BLaER1 treated with 17β-estradiol and CSF1 and Interleukin-3, amounts not matched to agents 10 nM and 100 nM (cell line): ENCODE results near the gene MEF2A.

ENCODE experiments used
- H3K27ac ChIP-seq, 11 experiments: shearing (Covaris generic); formaldehyde crosslinking; 2 replicates each; pipeline ENCODE4 v1.8.1; 2022
- H3K27me3 ChIP-seq, 11 experiments: shearing (Covaris generic); formaldehyde crosslinking; 2 replicates each; pipeline ENCODE4 v1.8.1; 2022
- H3K36me3 ChIP-seq, 11 experiments: shearing (Covaris generic); formaldehyde crosslinking; 2 replicates each; pipeline ENCODE4 v1.8.1; 2022
- H3K4me1 ChIP-seq, 10 experiments: shearing (Covaris generic); formaldehyde crosslinking; 2 replicates each; pipeline ENCODE4 v1.8.1; 2022
- H3K4me2 ChIP-seq, 11 experiments: shearing (Covaris generic); formaldehyde crosslinking; 2 replicates each; pipeline ENCODE4 v1.8.1; 2022
- H3K4me3 ChIP-seq, 10 experiments: shearing (Covaris generic); formaldehyde crosslinking; 2 replicates each; pipeline ENCODE4 v1.8.1; 2022
- H3K9ac ChIP-seq, 11 experiments: shearing (Covaris generic); formaldehyde crosslinking; 2 replicates each; pipeline ENCODE4 v1.8.1; 2022
- H3K9me3 ChIP-seq, 11 experiments: shearing (Covaris generic); formaldehyde crosslinking; replicated peaks in 1 of 11; 2 replicates each; pipeline ENCODE4 v1.8.1; 2022
- H4K20me1 ChIP-seq, 11 experiments: shearing (Covaris generic); formaldehyde crosslinking; 2 replicates each; pipeline ENCODE4 v1.8.1; 2022
- Cebpa-rat ChIP-seq, 11 experiments: shearing (Covaris generic); IDR thresholded peaks; 2 replicates each; pipeline ENCODE4 v1.8.1; 2022

MEF2A gene

DNA sequence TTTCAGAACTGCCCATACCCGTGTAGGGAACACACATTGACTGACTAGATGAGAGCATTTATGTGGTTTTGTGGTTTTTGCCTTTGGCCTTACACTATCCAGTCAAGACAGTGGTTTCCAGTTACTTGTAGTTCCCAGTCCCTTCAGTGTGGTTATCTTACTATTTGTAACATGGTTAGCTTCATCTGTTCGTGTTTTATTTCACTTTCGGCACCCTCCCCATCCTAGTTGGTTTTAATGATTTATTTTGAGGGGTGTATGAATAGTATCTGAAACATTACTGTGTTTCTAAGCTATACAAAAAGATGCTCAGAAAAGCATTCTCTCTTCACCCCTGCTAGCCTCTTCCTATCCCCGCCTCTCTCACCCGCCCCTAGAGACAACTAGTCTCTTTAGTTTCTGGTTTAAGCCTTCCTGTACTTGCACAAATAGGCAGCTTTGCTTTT lies 153.3 kb downstream of the MEF2A start:
- H3K4me3 ChIP-seq: peak overlapping the region in 5 of 10 experiments; percentile 6 to 55 (median 44); a peak in 9 of 20 replicates
- peaks cover 0 to 25% (median 19%) of the 10 kb centered on the region in 11 experiments; a peak in 17 of 22 replicates for H3K9me3 ChIP-seq
- peaks cover 13 to 30% (median 18%) of the 10 kb centered on the region in 11 experiments; a peak in 19 of 22 replicates for H3K36me3 ChIP-seq
- H3K27me3 ChIP-seq: 0 out of 22 replicates have a peak, but pooled peaks cover 0 to 9% (median 0%) of the 10 kb centered on the region in 11 experiments
- peak overlapping the region in 4 of 11 experiments; percentile 75 to 79 (median 76); a peak in 8 of 22 replicates for H3K9ac ChIP-seq
- H3K27ac ChIP-seq: peak overlapping the region in 6 of 11 experiments; percentile 51 to 86 (median 82); a peak in 10 of 22 replicates
- no peak for TF ChIP-seq Cebpa-rat (IDR thresholded peaks at IDR 0.05)
- H4K20me1 ChIP-seq: peaks cover 0 to 60% (median 24%) of the 10 kb centered on the region in 11 experiments; a peak in 12 of 22 replicates
- H3K4me1 ChIP-seq: peaks cover 59 to 99% (median 86%) of the 10 kb centered on the region in 10 experiments
- peak overlapping the region; percentile 70 to 98 (median 86) for H3K4me2 ChIP-seq

DNA sequence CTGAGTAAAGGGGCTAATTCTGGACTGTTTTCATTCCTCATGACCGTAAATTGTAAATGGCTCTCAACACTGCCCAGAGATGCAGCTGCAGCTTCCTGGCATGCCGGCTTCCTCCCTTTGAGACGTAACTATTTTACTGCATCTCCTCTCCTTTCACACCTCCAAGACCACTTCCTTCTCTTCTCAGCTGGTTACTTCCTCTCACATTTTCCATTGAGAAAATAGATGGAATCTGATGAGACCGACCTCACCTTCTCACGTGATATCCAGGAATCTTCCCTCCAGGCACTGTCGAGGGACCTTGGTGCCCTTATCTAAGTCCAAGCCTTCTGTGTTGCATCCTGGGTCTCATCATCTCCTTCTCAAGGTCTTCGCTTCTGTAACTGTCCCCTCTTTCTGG lies 154.7 kb downstream of the MEF2A start:
- H4K20me1 ChIP-seq: peaks cover 0 to 53% (median 17%) of the 10 kb centered on the region in 11 experiments; a peak in 12 of 22 replicates
- H3K9me3 ChIP-seq: peaks cover 9 to 39% (median 33%) of the 10 kb centered on the region in 11 experiments; a peak in 20 of 22 replicates
- H3K4me2 ChIP-seq: peak overlapping the region; percentile 70 to 98 (median 86)
- H3K36me3 ChIP-seq: peaks cover 4 to 31% (median 14%) of the 10 kb centered on the region in 11 experiments; a peak in 19 of 22 replicates
- peaks cover 59 to 92% (median 76%) of the 10 kb centered on the region in 10 experiments for H3K4me1 ChIP-seq
- H3K9ac ChIP-seq: peak overlapping the region in 7 of 11 experiments; percentile 28 to 77 (median 61); a peak in 11 of 22 replicates
- H3K27ac ChIP-seq: peak overlapping the region in 8 of 11 experiments; percentile 24 to 86 (median 68); a peak in 14 of 22 replicates
- peak overlapping the region in 4 of 10 experiments; percentile 31 to 50 (median 42); a peak in 6 of 20 replicates for H3K4me3 ChIP-seq
- 0 out of 22 replicates have a peak, but pooled peaks cover 0 to 9% (median 0%) of the 10 kb centered on the region in 11 experiments for H3K27me3 ChIP-seq
- TF ChIP-seq Cebpa-rat (IDR thresholded peaks at IDR 0.05): no peak

DNA sequence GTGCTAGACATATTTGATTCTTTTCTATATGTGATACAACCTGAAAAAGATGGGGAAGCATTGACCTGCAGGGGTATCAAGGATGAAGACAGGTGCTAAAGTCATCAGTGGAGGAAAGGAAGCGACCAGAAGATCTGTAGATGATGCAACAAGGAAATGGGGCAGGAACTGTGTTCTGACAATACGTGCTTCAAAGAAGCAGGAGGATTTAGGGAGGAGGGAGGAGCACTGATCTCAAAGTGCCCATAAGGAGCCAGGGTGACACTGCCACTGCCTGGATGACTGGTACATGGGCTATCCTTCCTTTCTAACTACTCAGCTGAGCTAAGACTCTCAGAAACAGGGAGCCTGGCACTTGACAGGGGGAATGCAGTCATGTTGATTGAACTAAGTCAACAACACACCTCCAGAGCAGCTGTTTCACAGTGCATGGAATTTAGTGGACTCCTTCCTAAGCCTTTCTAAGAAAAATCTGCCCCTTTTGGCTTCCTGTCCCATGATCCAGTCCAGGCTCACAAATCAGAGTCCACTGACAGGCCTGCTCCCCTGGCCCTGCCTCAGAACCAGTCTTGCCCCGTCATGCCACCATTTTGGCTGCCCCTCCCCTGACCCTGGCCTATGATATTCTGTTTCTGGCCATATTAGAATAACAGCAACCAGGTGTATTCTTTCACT lies 155.5 kb downstream of the MEF2A start:
- Histone ChIP-seq H3K27me3 (0 out of 22 replicates have a peak, but pooled peaks cover 0 to 9% (median 0%) of the 10 kb centered on the region in 11 experiments), H3K4me2 (peak overlapping the region; percentile 70 to 98 (median 86); a peak in 20 of 22 replicates), H3K4me1 (peaks cover 60 to 92% (median 76%) of the 10 kb centered on the region in 10 experiments), H3K27ac (peak overlapping the region in 7 of 11 experiments; percentile 18 to 86 (median 81); a peak in 12 of 22 replicates), H3K4me3 (peak overlapping the region in 2 of 10 experiments; percentile 41 to 50; a peak in 2 of 20 replicates), H4K20me1 (peaks cover 0 to 47% (median 13%) of the 10 kb centered on the region in 11 experiments; a peak in 12 of 22 replicates), H3K9me3 (peaks cover 9 to 42% (median 36%) of the 10 kb centered on the region in 11 experiments; a peak in 20 of 22 replicates), H3K9ac (peak overlapping the region in 5 of 11 experiments; percentile 35 to 77 (median 61); a peak in 4 of 22 replicates), H3K36me3 (peaks cover 0 to 29% (median 12%) of the 10 kb centered on the region in 11 experiments; a peak in 10 of 22 replicates)
- 0 out of 22 replicates have a peak, but pooled peaks of 1 of the 11 experiments have one; percentile 22 for TF ChIP-seq Cebpa-rat (IDR thresholded peaks at IDR 0.05)

DNA sequence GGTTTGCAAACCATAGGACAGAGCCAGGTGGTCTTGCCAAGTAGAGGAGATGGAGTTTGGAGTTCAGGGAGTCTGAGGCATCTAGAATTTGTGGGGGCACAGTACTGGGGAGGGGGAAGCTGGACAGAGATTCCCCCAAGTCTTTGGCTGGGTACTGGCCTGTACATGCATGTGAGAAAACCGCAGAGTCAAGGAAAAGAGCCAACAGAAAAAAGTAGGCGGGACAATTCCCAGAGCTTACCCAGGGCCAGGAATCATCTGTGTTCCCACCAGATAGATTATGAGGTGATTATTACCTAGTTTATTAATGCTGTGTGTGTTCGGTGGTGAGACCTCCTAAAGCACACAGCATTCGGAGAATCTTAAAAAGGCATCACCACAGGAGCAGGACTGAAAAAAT lies 156.1 kb downstream of the MEF2A start:
- Histone ChIP-seq H3K4me3 (no peak overlapping the region), H3K4me1 (peaks cover 58 to 92% (median 76%) of the 10 kb centered on the region in 10 experiments), H4K20me1 (peaks cover 0 to 41% (median 6%) of the 10 kb centered on the region in 11 experiments; a peak in 10 of 22 replicates), H3K27me3 (0 out of 22 replicates have a peak, but pooled peaks cover 0 to 5% (median 0%) of the 10 kb centered on the region in 11 experiments), H3K27ac (peak overlapping the region in 4 of 11 experiments; percentile 81 to 86 (median 84); a peak in 7 of 22 replicates), H3K4me2 (peak overlapping the region in 6 of 11 experiments; percentile 73 to 98 (median 96); a peak in 13 of 22 replicates), H3K36me3 (peaks cover 0 to 29% (median 7%) of the 10 kb centered on the region in 11 experiments; a peak in 9 of 22 replicates), H3K9ac (no peak overlapping the region), H3K9me3 (peaks cover 9 to 42% (median 36%) of the 10 kb centered on the region in 11 experiments; a peak in 20 of 22 replicates)
- no peak for TF ChIP-seq Cebpa-rat (IDR thresholded peaks at IDR 0.05)

- H3K4me1 ChIP-seq: peaks cover 53 to 92% (median 75%) of the 10 kb centered on the region in 10 experiments
- H4K20me1 ChIP-seq: peaks cover 0 to 36% (median 1%) of the 10 kb centered on the region in 11 experiments; a peak in 7 of 22 replicates
- no peak overlapping the region for H3K4me3 ChIP-seq
- peaks cover 9 to 42% (median 36%) of the 10 kb centered on the region in 11 experiments; a peak in 20 of 22 replicates for H3K9me3 ChIP-seq
- H3K9ac ChIP-seq: no peak overlapping the region
- peaks cover 0 to 29% (median 7%) of the 10 kb centered on the region in 11 experiments; a peak in 9 of 22 replicates for H3K36me3 ChIP-seq
- peak overlapping the region in 3 of 11 experiments; percentile 95 to 98 (median 96); a peak in 3 of 22 replicates for H3K4me2 ChIP-seq
- TF ChIP-seq Cebpa-rat (IDR thresholded peaks at IDR 0.05): no peak
- 0 out of 22 replicates have a peak, but pooled peaks cover 0 to 5% (median 0%) of the 10 kb centered on the region in 11 experiments for H3K27me3 ChIP-seq
- peak overlapping the region in 3 of 11 experiments; percentile 83 to 86 (median 84); a peak in 2 of 22 replicates for H3K27ac ChIP-seq
Observed at GRCh38 chr15:99722406-99722805, 156.6 kb downstream of the MEF2A start.

DNA sequence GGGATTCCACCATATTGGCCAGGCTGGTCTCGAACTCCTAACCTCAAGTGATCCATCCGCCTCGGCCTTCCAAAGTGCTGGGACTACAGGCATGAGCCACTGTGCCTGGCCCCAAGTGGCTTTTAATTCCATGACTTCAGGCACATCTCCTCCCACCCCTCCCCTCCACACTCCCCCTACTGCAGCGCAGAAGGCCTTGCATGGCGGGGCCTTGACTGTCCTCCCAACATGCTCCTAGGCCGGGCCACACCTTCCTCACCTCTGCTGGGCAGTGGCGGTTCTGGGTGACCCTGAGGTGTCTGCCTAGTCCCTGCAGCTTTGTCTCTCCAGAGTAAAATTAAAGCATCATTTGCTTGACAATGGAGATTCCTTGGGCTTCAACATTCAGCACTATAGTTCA lies 160.5 kb downstream of the MEF2A start:
- Histone ChIP-seq H4K20me1 (peaks cover 0 to 21% (median 2%) of the 10 kb centered on the region in 11 experiments; a peak in 14 of 22 replicates), H3K4me2 (peak overlapping the region; percentile 64 to 85 (median 74)), H3K36me3 (peaks cover 0 to 38% (median 17%) of the 10 kb centered on the region in 11 experiments; a peak in 15 of 22 replicates), H3K27me3 (peaks cover 8 to 13% (median 10%) of the 10 kb centered on the region in 11 experiments), H3K9me3 (peaks cover 9 to 42% (median 36%) of the 10 kb centered on the region in 11 experiments; a peak in 20 of 22 replicates), H3K27ac (peak overlapping the region in 9 of 11 experiments; percentile 7 to 58 (median 33); a peak in 12 of 22 replicates), H3K9ac (peak overlapping the region in 8 of 11 experiments; percentile 22 to 64 (median 42); a peak in 9 of 22 replicates), H3K4me3 (peak overlapping the region in 4 of 10 experiments; percentile 11 to 29 (median 22); a peak in 4 of 20 replicates), H3K4me1 (peaks cover 16 to 90% (median 71%) of the 10 kb centered on the region in 10 experiments)
- no peak for TF ChIP-seq Cebpa-rat (IDR thresholded peaks at IDR 0.05)

DNA sequence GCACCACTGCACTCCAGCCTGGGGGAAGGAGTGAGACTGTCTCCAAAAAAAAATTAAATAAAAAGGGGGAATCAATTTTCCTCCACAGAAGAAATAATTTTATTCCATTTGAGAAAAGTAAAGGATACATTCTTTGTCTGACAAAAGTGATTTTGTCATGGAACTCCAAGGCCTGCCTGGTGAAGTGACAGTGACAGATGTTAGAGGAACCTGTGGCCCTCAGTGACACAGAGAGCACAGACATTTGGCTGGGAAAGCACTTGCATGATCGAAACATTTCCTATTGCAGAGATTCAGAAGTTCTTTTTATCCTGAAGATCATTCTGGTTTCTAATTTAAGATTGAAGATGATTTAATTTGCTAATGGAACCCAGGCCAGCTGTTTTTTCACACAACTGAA lies 161.5 kb downstream of the MEF2A start:
- Histone ChIP-seq H3K9ac (no peak overlapping the region; a peak in 1 of 22 replicates), H3K36me3 (peaks cover 0 to 38% (median 10%) of the 10 kb centered on the region in 11 experiments; a peak in 14 of 22 replicates), H3K27me3 (peaks cover 18 to 23% (median 20%) of the 10 kb centered on the region in 11 experiments), H3K9me3 (peaks cover 9 to 34% (median 27%) of the 10 kb centered on the region in 11 experiments; a peak in 20 of 22 replicates), H3K4me2 (peak overlapping the region in 4 of 11 experiments; percentile 3 to 75 (median 74); a peak in 5 of 22 replicates), H4K20me1 (peaks cover 0 to 29% (median 9%) of the 10 kb centered on the region in 11 experiments; a peak in 14 of 22 replicates), H3K4me1 (peaks cover 25 to 93% (median 74%) of the 10 kb centered on the region in 10 experiments), H3K4me3 (no peak overlapping the region), H3K27ac (no peak overlapping the region)
- no peak for TF ChIP-seq Cebpa-rat (IDR thresholded peaks at IDR 0.05)
